Measurements from ENCODE around the gene TENM4.

Gene TENM4

GRCh38 chr11:78922859-78923625, 517.8 kb downstream of the TENM4 start:
- H3K27ac ChIP-seq (ENCODE audit: low read length) = no peak overlapping the region
- H3K4me3 ChIP-seq (ENCODE audit: low read depth in 1 of 2, low read length in 2 of 2) = no peak overlapping the region
- no peaks in the 10 kb centered on the region for H3K36me3 ChIP-seq (ENCODE audit: control insufficient read depth in 1 of 2, insufficient read depth in 2 of 2, low read length in 2 of 2)
- no peaks in the 10 kb centered on the region for H3K27me3 ChIP-seq (ENCODE audit: low read depth, low read length)
- no peaks in the 10 kb centered on the region for H3K9me3 ChIP-seq (ENCODE audit: control insufficient read depth in 1 of 2, low read length in 2 of 2)
- H3K4me1 ChIP-seq (ENCODE audit: control insufficient read depth in 1 of 2, insufficient read depth in 2 of 2, low read length in 2 of 2) = no peaks in the 10 kb centered on the region

GRCh38 chr11:78921509-78921908, 519.3 kb downstream of the TENM4 start:
- Histone ChIP-seq H3K27ac (ENCODE audit: low read length) (no peak overlapping the region), H3K4me3 (ENCODE audit: low read depth in 1 of 2, low read length in 2 of 2) (no peak overlapping the region), H3K4me1 (ENCODE audit: control insufficient read depth in 1 of 2, insufficient read depth in 2 of 2, low read length in 2 of 2) (no peaks in the 10 kb centered on the region), H3K36me3 (ENCODE audit: control insufficient read depth in 1 of 2, insufficient read depth in 2 of 2, low read length in 2 of 2) (no peaks in the 10 kb centered on the region), H3K27me3 (ENCODE audit: low read depth, low read length) (no peaks in the 10 kb centered on the region), H3K9me3 (ENCODE audit: control insufficient read depth in 1 of 2, low read length in 2 of 2) (no peaks in the 10 kb centered on the region)

GRCh38 chr11:78920329-78920728, 520.5 kb downstream of the TENM4 start:
- Histone ChIP-seq H3K27ac (ENCODE audit: low read length) (no peak overlapping the region), H3K4me1 (ENCODE audit: control insufficient read depth in 1 of 2, insufficient read depth in 2 of 2, low read length in 2 of 2) (no peaks in the 10 kb centered on the region), H3K36me3 (ENCODE audit: control insufficient read depth in 1 of 2, insufficient read depth in 2 of 2, low read length in 2 of 2) (no peaks in the 10 kb centered on the region), H3K27me3 (ENCODE audit: low read depth, low read length) (no peaks in the 10 kb centered on the region), H3K9me3 (ENCODE audit: control insufficient read depth in 1 of 2, low read length in 2 of 2) (no peaks in the 10 kb centered on the region), H3K4me3 (ENCODE audit: low read depth in 1 of 2, low read length in 2 of 2) (no peak overlapping the region)

DNA sequence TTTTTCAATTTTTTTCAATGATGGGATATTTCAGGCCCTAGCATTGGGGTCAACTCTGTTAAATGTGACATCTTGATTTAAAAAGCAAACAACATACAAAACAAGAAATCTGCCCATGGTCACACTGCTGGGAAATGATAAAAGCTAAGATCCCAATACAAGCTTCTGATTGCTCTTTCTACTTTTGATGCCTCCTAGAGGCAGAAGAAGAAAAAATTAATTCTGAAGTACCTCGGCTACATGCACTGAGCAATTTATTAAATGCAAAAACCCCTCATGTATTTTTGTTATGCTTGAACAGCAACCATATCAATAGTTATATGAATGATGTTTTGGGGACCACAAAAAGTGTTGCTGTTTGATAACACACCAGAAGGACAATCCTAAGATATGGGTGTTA, 524.1 kb downstream of the TENM4 start:
- no peak overlapping the region for H3K27ac ChIP-seq (ENCODE audit: low read length)
- H3K4me3 ChIP-seq (ENCODE audit: low read depth in 1 of 2, low read length in 2 of 2) = no peak overlapping the region
- no peaks in the 10 kb centered on the region for H3K36me3 ChIP-seq (ENCODE audit: control insufficient read depth in 1 of 2, insufficient read depth in 2 of 2, low read length in 2 of 2)
- no peaks in the 10 kb centered on the region for H3K4me1 ChIP-seq (ENCODE audit: control insufficient read depth in 1 of 2, insufficient read depth in 2 of 2, low read length in 2 of 2)
- no peaks in the 10 kb centered on the region for H3K9me3 ChIP-seq (ENCODE audit: control insufficient read depth in 1 of 2, low read length in 2 of 2)
- no peaks in the 10 kb centered on the region for H3K27me3 ChIP-seq (ENCODE audit: low read depth, low read length)

GRCh38 chr11:78914503-78914902, 526.3 kb downstream of the TENM4 start:
- H3K4me1 ChIP-seq (ENCODE audit: control insufficient read depth in 1 of 2, insufficient read depth in 2 of 2, low read length in 2 of 2) = no peaks in the 10 kb centered on the region
- H3K9me3 ChIP-seq (ENCODE audit: control insufficient read depth in 1 of 2, low read length in 2 of 2) = no peaks in the 10 kb centered on the region
- no peak overlapping the region for H3K4me3 ChIP-seq (ENCODE audit: low read depth in 1 of 2, low read length in 2 of 2)
- H3K36me3 ChIP-seq (ENCODE audit: control insufficient read depth in 1 of 2, insufficient read depth in 2 of 2, low read length in 2 of 2) = no peaks in the 10 kb centered on the region
- H3K27ac ChIP-seq (ENCODE audit: low read length) = no peak overlapping the region
- no peaks in the 10 kb centered on the region for H3K27me3 ChIP-seq (ENCODE audit: low read depth, low read length)

DNA sequence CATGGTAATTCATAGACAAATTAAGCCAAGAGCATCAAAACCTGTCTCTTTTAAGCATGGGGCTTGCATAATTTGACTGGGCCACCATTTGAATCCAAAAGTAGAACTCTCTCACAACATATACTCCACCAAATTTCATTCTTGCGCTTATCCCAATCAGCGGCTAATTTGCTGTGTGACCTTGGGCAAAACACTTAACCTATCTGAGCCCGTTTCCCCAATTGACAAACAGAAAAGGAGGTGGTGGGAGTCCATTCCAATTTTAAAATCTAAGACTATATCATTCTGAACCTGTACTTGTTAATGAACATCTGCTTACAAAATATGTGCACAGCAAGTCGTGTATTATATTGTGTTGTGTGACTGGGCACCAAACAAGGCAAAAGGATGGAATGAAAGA, 528.1 kb downstream of the TENM4 start:
- Histone ChIP-seq H3K4me1 (ENCODE audit: control insufficient read depth in 1 of 2, insufficient read depth in 2 of 2, low read length in 2 of 2) (no peaks in the 10 kb centered on the region), H3K27me3 (ENCODE audit: low read depth, low read length) (no peaks in the 10 kb centered on the region), H3K27ac (ENCODE audit: low read length) (no peak overlapping the region), H3K36me3 (ENCODE audit: control insufficient read depth in 1 of 2, insufficient read depth in 2 of 2, low read length in 2 of 2) (no peaks in the 10 kb centered on the region), H3K4me3 (ENCODE audit: low read depth in 1 of 2, low read length in 2 of 2) (no peak overlapping the region), H3K9me3 (ENCODE audit: control insufficient read depth in 1 of 2, low read length in 2 of 2) (no peaks in the 10 kb centered on the region)

- Histone ChIP-seq H3K4me1 (ENCODE audit: control insufficient read depth in 1 of 2, insufficient read depth in 2 of 2, low read length in 2 of 2) (no peaks in the 10 kb centered on the region), H3K4me3 (ENCODE audit: low read depth in 1 of 2, low read length in 2 of 2) (no peak overlapping the region), H3K36me3 (ENCODE audit: control insufficient read depth in 1 of 2, insufficient read depth in 2 of 2, low read length in 2 of 2) (no peaks in the 10 kb centered on the region), H3K9me3 (ENCODE audit: control insufficient read depth in 1 of 2, low read length in 2 of 2) (no peaks in the 10 kb centered on the region), H3K27me3 (ENCODE audit: low read depth, low read length) (no peaks in the 10 kb centered on the region), H3K27ac (ENCODE audit: low read length) (no peak overlapping the region)
Measured at GRCh38 chr11:78910322-78910721, 530.5 kb downstream of the TENM4 start.

DNA sequence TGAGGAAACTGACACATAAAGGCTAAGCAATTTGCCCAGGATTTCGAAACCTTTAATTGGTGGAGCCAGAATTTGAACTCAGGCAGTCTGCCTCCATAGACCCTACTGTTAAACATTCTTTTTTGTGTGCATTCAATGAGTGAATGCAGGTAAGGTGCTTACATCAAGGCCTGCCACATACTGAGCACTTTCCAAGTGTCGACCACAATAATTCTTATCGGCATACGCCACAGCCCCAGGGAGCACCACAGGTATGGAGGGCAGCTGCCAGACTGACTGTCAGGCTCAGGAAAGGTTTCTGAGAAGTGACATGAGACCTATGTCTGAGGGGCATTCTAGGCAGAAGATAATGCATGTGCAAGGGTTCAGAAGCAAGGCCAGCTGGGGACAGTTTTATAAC, 531.4 kb downstream of the TENM4 start:
- H3K27me3 ChIP-seq (ENCODE audit: low read depth, low read length) = no peaks in the 10 kb centered on the region
- no peaks in the 10 kb centered on the region for H3K4me1 ChIP-seq (ENCODE audit: control insufficient read depth in 1 of 2, insufficient read depth in 2 of 2, low read length in 2 of 2)
- no peak overlapping the region for H3K4me3 ChIP-seq (ENCODE audit: low read depth in 1 of 2, low read length in 2 of 2)
- H3K36me3 ChIP-seq (ENCODE audit: control insufficient read depth in 1 of 2, insufficient read depth in 2 of 2, low read length in 2 of 2) = no peaks in the 10 kb centered on the region
- no peak overlapping the region for H3K27ac ChIP-seq (ENCODE audit: low read length)
- H3K9me3 ChIP-seq (ENCODE audit: control insufficient read depth in 1 of 2, low read length in 2 of 2) = no peaks in the 10 kb centered on the region

DNA sequence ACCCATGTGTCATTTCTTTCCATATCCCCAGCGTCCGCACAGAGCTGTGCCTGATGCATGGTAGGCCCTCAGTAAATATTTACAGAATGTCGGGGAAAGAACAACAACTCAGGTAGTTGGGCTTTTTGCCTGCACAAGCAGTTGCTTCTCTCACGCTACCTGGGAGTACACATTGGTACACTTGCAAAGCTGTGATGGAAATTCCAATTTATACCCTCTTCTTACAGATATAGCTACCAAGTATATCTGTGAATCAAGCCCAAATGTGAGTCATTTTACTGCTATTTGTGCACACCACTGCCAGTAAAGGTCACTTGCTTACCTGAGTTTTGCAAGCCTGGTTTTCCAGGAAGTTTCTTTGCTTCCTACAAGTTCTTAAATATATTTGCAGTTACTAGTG, 533.2 kb downstream of the TENM4 start:
- Histone ChIP-seq H3K4me1 (ENCODE audit: control insufficient read depth in 1 of 2, insufficient read depth in 2 of 2, low read length in 2 of 2) (no peaks in the 10 kb centered on the region), H3K27me3 (ENCODE audit: low read depth, low read length) (no peaks in the 10 kb centered on the region), H3K4me3 (ENCODE audit: low read depth in 1 of 2, low read length in 2 of 2) (no peak overlapping the region), H3K27ac (ENCODE audit: low read length) (no peak overlapping the region), H3K36me3 (ENCODE audit: control insufficient read depth in 1 of 2, insufficient read depth in 2 of 2, low read length in 2 of 2) (no peaks in the 10 kb centered on the region), H3K9me3 (ENCODE audit: control insufficient read depth in 1 of 2, low read length in 2 of 2) (no peaks in the 10 kb centered on the region)

DNA sequence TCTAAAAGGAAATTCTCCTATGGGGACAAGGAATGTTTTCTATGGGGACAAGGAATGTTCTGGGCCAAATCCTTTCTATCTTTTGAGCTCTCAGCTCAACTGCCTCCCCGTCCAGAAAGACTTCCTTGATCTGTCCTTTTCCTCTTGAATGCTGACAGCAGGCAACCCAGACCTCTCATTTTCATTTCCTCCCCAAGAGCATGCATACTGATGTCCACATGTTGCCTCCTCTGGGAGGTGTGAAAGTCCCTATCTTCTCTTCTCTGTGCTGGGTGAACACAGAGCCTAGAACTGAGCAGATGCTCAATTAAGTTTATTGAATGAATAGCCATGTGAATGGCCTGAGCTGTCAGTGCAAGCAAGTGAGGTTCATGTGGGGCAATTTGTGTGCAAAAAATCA, 534.3 kb downstream of the TENM4 start:
- Histone ChIP-seq H3K4me1 (ENCODE audit: control insufficient read depth in 1 of 2, insufficient read depth in 2 of 2, low read length in 2 of 2) (no peaks in the 10 kb centered on the region), H3K27ac (ENCODE audit: low read length) (no peak overlapping the region), H3K9me3 (ENCODE audit: control insufficient read depth in 1 of 2, low read length in 2 of 2) (no peaks in the 10 kb centered on the region), H3K27me3 (ENCODE audit: low read depth, low read length) (no peaks in the 10 kb centered on the region), H3K36me3 (ENCODE audit: control insufficient read depth in 1 of 2, insufficient read depth in 2 of 2, low read length in 2 of 2) (no peaks in the 10 kb centered on the region), H3K4me3 (ENCODE audit: low read depth in 1 of 2, low read length in 2 of 2) (no peak overlapping the region)

DNA sequence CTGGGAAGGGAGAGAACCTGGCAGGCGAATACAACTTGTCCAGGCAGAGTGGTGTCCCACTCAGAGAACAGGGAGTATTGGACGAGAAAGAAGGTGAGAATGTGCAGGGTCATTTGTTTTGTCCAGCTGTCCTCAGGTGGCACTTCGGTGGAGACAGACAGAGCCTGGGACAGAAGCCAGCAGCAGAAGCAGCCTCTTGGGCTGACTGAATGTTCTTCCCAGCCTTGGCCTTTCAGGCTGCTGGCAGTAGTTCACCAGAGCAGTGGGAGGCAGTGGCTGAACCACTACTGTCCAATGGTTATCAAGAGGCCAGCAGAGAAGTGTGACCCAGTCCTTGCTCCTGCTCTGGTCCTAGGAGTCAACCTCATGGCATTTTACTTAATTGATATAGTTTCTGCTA, 535.1 kb downstream of the TENM4 start:
- Histone ChIP-seq H3K9me3 (ENCODE audit: control insufficient read depth in 1 of 2, low read length in 2 of 2) (no peaks in the 10 kb centered on the region), H3K27ac (ENCODE audit: low read length) (no peak overlapping the region), H3K36me3 (ENCODE audit: control insufficient read depth in 1 of 2, insufficient read depth in 2 of 2, low read length in 2 of 2) (no peaks in the 10 kb centered on the region), H3K4me3 (ENCODE audit: low read depth in 1 of 2, low read length in 2 of 2) (no peak overlapping the region), H3K27me3 (ENCODE audit: low read depth, low read length) (no peaks in the 10 kb centered on the region), H3K4me1 (ENCODE audit: control insufficient read depth in 1 of 2, insufficient read depth in 2 of 2, low read length in 2 of 2) (no peaks in the 10 kb centered on the region)

Measured in muscle layer of duodenum (tissue), 2 donors.